ENCODE measurements around the gene NTRK3. TPM values are rescaled to one million over a fixed set of nuclear protein-coding genes. Genes with fewer than 3 reads are reported as not detected.
"Not testable (repeated sequence)": the region's sequence is repeated elsewhere in the genome, so short reads cannot be mapped to it uniquely, and the experiment has no call there.

NTRK3 gene
- total RNA-seq, 1 experiment from 2014 or later = 2.3 TPM

GRCh38 chr15:88089024-88089620 is 167.4 kb downstream of the NTRK3 start:
- Histone ChIP-seq H3K4me3 (ENCODE audit: insufficient read depth, low read depth, low read length) (no peak overlapping the region), H3K36me3 (replicated peaks; ENCODE audit: control insufficient read depth, insufficient read depth, low read length) (no peaks in the 10 kb centered on the region), H3K27me3 (ENCODE audit: control insufficient read depth, insufficient read depth, low read length) (no peaks in the 10 kb centered on the region)
- no peak for DNase-seq

- Histone ChIP-seq H3K27me3 (ENCODE audit: control insufficient read depth, insufficient read depth, low read length) (no peaks in the 10 kb centered on the region), H3K36me3 (replicated peaks; ENCODE audit: control insufficient read depth, insufficient read depth, low read length) (no peaks in the 10 kb centered on the region), H3K4me3 (ENCODE audit: insufficient read depth, low read depth, low read length) (no peak overlapping the region)
- DNase-seq = no peak
Measured at GRCh38 chr15:88083811-88084760, 172.5 kb downstream of the NTRK3 start.

- DNase-seq = no peak
- H3K27me3 ChIP-seq (ENCODE audit: control insufficient read depth, insufficient read depth, low read length) = no peaks in the 10 kb centered on the region
- no peaks in the 10 kb centered on the region for H3K36me3 ChIP-seq (replicated peaks; ENCODE audit: control insufficient read depth, insufficient read depth, low read length)
- H3K4me3 ChIP-seq (ENCODE audit: insufficient read depth, low read depth, low read length) = no peak overlapping the region
Measured at GRCh38 chr15:88080616-88081015, 175.9 kb downstream of the NTRK3 start.

- no peak overlapping the region for H3K4me3 ChIP-seq (ENCODE audit: insufficient read depth, low read depth, low read length)
- no peak for DNase-seq
Measured at GRCh38 chr15:88077296-88078020, 179.1 kb downstream of the NTRK3 start.

GRCh38 chr15:88076328-88076727 is 180.2 kb downstream of the NTRK3 start:
- DNase-seq = no peak
- Histone ChIP-seq H3K4me3 (ENCODE audit: insufficient read depth, low read depth, low read length) (no peak overlapping the region), H3K27me3 (ENCODE audit: control insufficient read depth, insufficient read depth, low read length) (no peaks in the 10 kb centered on the region), H3K36me3 (replicated peaks; ENCODE audit: control insufficient read depth, insufficient read depth, low read length) (no peaks in the 10 kb centered on the region)

More at GRCh38 chr15:88077296-88078020, 179.1 kb downstream of the NTRK3 start:
- no peaks in the 10 kb centered on the region for H3K36me3 ChIP-seq (replicated peaks; ENCODE audit: control insufficient read depth, insufficient read depth, low read length)
- no peaks in the 10 kb centered on the region for H3K27me3 ChIP-seq (ENCODE audit: control insufficient read depth, insufficient read depth, low read length)

GRCh38 chr15:88075102-88075501 is 181.4 kb downstream of the NTRK3 start:
- Histone ChIP-seq H3K4me3 (ENCODE audit: insufficient read depth, low read depth, low read length) (no peak overlapping the region), H3K27me3 (ENCODE audit: control insufficient read depth, insufficient read depth, low read length) (no peaks in the 10 kb centered on the region), H3K36me3 (replicated peaks; ENCODE audit: control insufficient read depth, insufficient read depth, low read length) (no peaks in the 10 kb centered on the region)
- DNase-seq = no peak

GRCh38 chr15:88074386-88074785 is 182.2 kb downstream of the NTRK3 start:
- no peak overlapping the region for H3K4me3 ChIP-seq (ENCODE audit: insufficient read depth, low read depth, low read length)
- H3K27me3 ChIP-seq (ENCODE audit: control insufficient read depth, insufficient read depth, low read length) = no peaks in the 10 kb centered on the region
- H3K36me3 ChIP-seq (replicated peaks; ENCODE audit: control insufficient read depth, insufficient read depth, low read length) = no peaks in the 10 kb centered on the region
- no peak for DNase-seq

GRCh38 chr15:88073391-88073691 is 183.2 kb downstream of the NTRK3 start:
- no peak for DNase-seq
- Histone ChIP-seq H3K36me3 (replicated peaks; ENCODE audit: control insufficient read depth, insufficient read depth, low read length) (no peaks in the 10 kb centered on the region), H3K4me3 (ENCODE audit: insufficient read depth, low read depth, low read length) (no peak overlapping the region), H3K27me3 (ENCODE audit: control insufficient read depth, insufficient read depth, low read length) (no peaks in the 10 kb centered on the region)

- Histone ChIP-seq H3K27me3 (ENCODE audit: control insufficient read depth, insufficient read depth, low read length) (no peaks in the 10 kb centered on the region), H3K4me3 (ENCODE audit: insufficient read depth, low read depth, low read length) (no peak overlapping the region), H3K36me3 (replicated peaks; ENCODE audit: control insufficient read depth, insufficient read depth, low read length) (no peaks in the 10 kb centered on the region)
- DNase-seq = peak; percentile 59
Measured at GRCh38 chr15:88072598-88073390, 183.7 kb downstream of the NTRK3 start.

- not testable (repeated sequence) for H3K36me3 ChIP-seq (replicated peaks; ENCODE audit: control insufficient read depth, insufficient read depth, low read length); DNase-seq; H3K27me3 ChIP-seq (ENCODE audit: control insufficient read depth, insufficient read depth, low read length); H3K4me3 ChIP-seq (ENCODE audit: insufficient read depth, low read depth, low read length)
Measured at GRCh38 chr15:88072133-88072532, 184.4 kb downstream of the NTRK3 start.

- no peak for DNase-seq
- Histone ChIP-seq H3K27me3 (ENCODE audit: control insufficient read depth, insufficient read depth, low read length) (no peaks in the 10 kb centered on the region), H3K4me3 (ENCODE audit: insufficient read depth, low read depth, low read length) (no peak overlapping the region), H3K36me3 (replicated peaks; ENCODE audit: control insufficient read depth, insufficient read depth, low read length) (no peaks in the 10 kb centered on the region)
Measured at GRCh38 chr15:88071141-88071540, 185.4 kb downstream of the NTRK3 start.

- Histone ChIP-seq H3K27me3 (ENCODE audit: control insufficient read depth, insufficient read depth, low read length) (no peaks in the 10 kb centered on the region), H3K36me3 (replicated peaks; ENCODE audit: control insufficient read depth, insufficient read depth, low read length) (no peaks in the 10 kb centered on the region), H3K4me3 (ENCODE audit: insufficient read depth, low read depth, low read length) (no peak overlapping the region)
- no peak for DNase-seq
Measured at GRCh38 chr15:88069561-88069960, 187.0 kb downstream of the NTRK3 start.

- Histone ChIP-seq H3K36me3 (replicated peaks; ENCODE audit: control insufficient read depth, insufficient read depth, low read length) (no peaks in the 10 kb centered on the region), H3K27me3 (ENCODE audit: control insufficient read depth, insufficient read depth, low read length) (no peaks in the 10 kb centered on the region), H3K4me3 (ENCODE audit: insufficient read depth, low read depth, low read length) (no peak overlapping the region)
- DNase-seq = no peak
Measured at GRCh38 chr15:88067331-88067685, 189.2 kb downstream of the NTRK3 start.

- H3K4me3 ChIP-seq (ENCODE audit: insufficient read depth, low read depth, low read length) = no peak overlapping the region
- H3K36me3 ChIP-seq (replicated peaks; ENCODE audit: control insufficient read depth, insufficient read depth, low read length) = no peaks in the 10 kb centered on the region
- no peak for DNase-seq
- H3K27me3 ChIP-seq (ENCODE audit: control insufficient read depth, insufficient read depth, low read length) = no peaks in the 10 kb centered on the region
Measured at GRCh38 chr15:88066636-88067330, 189.8 kb downstream of the NTRK3 start.
